Effector CD4-positive, alpha-beta T cell (primary cell): Measurements from ENCODE around the gene RUNX1.

ENCODE experiments used
- DNase-seq: peaks from one replicate; pipeline ENCODE4 v3.0.0-alpha.2; 2020

The RUNX1 gene

GRCh38 chr21:34871026-34871908, 177.8 kb downstream of the RUNX1 start:
- no peak for DNase-seq

- no peak for DNase-seq
Observed at GRCh38 chr21:34870246-34870645, 178.9 kb downstream of the RUNX1 start.

- no peak for DNase-seq
Observed at GRCh38 chr21:34869545-34869944, 179.6 kb downstream of the RUNX1 start.

GRCh38 chr21:34867785-34868184, 181.3 kb downstream of the RUNX1 start:
- no peak for DNase-seq

GRCh38 chr21:34865400-34866241, 183.5 kb downstream of the RUNX1 start:
- no peak for DNase-seq

GRCh38 chr21:34864370-34865149, 184.5 kb downstream of the RUNX1 start:
- no peak for DNase-seq

- no peak for DNase-seq
Observed at GRCh38 chr21:34862951-34863350, 186.2 kb downstream of the RUNX1 start.

- no peak for DNase-seq
Observed at GRCh38 chr21:34861258-34861657, 187.8 kb downstream of the RUNX1 start.

- no peak for DNase-seq
Observed at GRCh38 chr21:34859976-34860653, 189.0 kb downstream of the RUNX1 start.

- no peak for DNase-seq
Observed at GRCh38 chr21:34858559-34858958, 190.5 kb downstream of the RUNX1 start.

- no peak for DNase-seq
Observed at GRCh38 chr21:34857874-34858273, 191.2 kb downstream of the RUNX1 start.

GRCh38 chr21:34857122-34857713, 191.9 kb downstream of the RUNX1 start:
- DNase-seq: no peak

GRCh38 chr21:34852448-34852847, 196.7 kb downstream of the RUNX1 start:
- no peak for DNase-seq

- DNase-seq: no peak
Observed at GRCh38 chr21:34850166-34850690, 198.9 kb downstream of the RUNX1 start.

GRCh38 chr21:34846601-34847112, 202.4 kb downstream of the RUNX1 start:
- no peak for DNase-seq

GRCh38 chr21:34845521-34846451, 203.3 kb downstream of the RUNX1 start:
- DNase-seq: no peak

- no peak for DNase-seq
Observed at GRCh38 chr21:34844924-34845238, 204.2 kb downstream of the RUNX1 start.

- no peak for DNase-seq
Observed at GRCh38 chr21:34844013-34844923, 204.8 kb downstream of the RUNX1 start.

- no peak for DNase-seq
Observed at GRCh38 chr21:34843562-34843961, 205.5 kb downstream of the RUNX1 start.
